CD4-positive, alpha-beta T cell treated with Interferon alpha-2 for 1 hour (primary cell): ENCODE results near the gene RNMT.
"Not testable (repeated sequence)": the region's sequence is repeated elsewhere in the genome, so short reads cannot be mapped to it uniquely, and the experiment has no call there.

Experiments
- DNase-seq, 2 donors: peaks; one replicate each; pipeline ENCODE4 v3.0.0-alpha.2; 2020 to 2022

Gene RNMT

GRCh38 chr18:13726232-13726971 is at the start of gene RNMT, which contains the start of gene FAM210A:
Gene RNMT (plus strand): TSS chr18:13726673. CDS start chr18:13731518, 4,845 bp downstream.
Gene FAM210A (minus strand): TSS chr18:13726558. CDS start chr18:13682077, 44,481 bp downstream.
- DNase-seq = peak; percentile 93 to 94

- DNase-seq = not testable (repeated sequence)
Measured at GRCh38 chr18:13677350-13677749, 49.1 kb upstream of the RNMT start.

- DNase-seq = peak in 1 of 2 donors; percentile 5
Measured at GRCh38 chr18:13680612-13681011, 45.9 kb upstream of the RNMT start.

- DNase-seq = no peak
Measured at GRCh38 chr18:13681701-13682100, 44.8 kb upstream of the RNMT start.

- no peak for DNase-seq
Measured at GRCh38 chr18:13684546-13684945, 41.9 kb upstream of the RNMT start.

- DNase-seq = no peak
Measured at GRCh38 chr18:13688191-13689136, 38.0 kb upstream of the RNMT start.

- DNase-seq = not testable (repeated sequence)
Measured at GRCh38 chr18:13690060-13690459, 36.4 kb upstream of the RNMT start.

GRCh38 chr18:13695337-13695736 is 31.1 kb upstream of the RNMT start:
- not testable (repeated sequence) for DNase-seq

- DNase-seq = no peak
Measured at GRCh38 chr18:13696961-13697360, 29.5 kb upstream of the RNMT start.

GRCh38 chr18:13700153-13700552 is 26.3 kb upstream of the RNMT start:
- no peak for DNase-seq

- no peak for DNase-seq
Measured at GRCh38 chr18:13703899-13704298, 22.6 kb upstream of the RNMT start.

- no peak for DNase-seq
Measured at GRCh38 chr18:13710414-13710831, 16.1 kb upstream of the RNMT start.

- DNase-seq = no peak
Measured at GRCh38 chr18:13712400-13713131, 13.9 kb upstream of the RNMT start.

GRCh38 chr18:13713455-13714055 is 12.9 kb upstream of the RNMT start:
- no peak for DNase-seq

- no peak for DNase-seq
Measured at GRCh38 chr18:13715330-13715729, 11.1 kb upstream of the RNMT start.

GRCh38 chr18:13716916-13717315 is 9.6 kb upstream of the RNMT start:
- no peak for DNase-seq

GRCh38 chr18:13720123-13720522 is 6.3 kb upstream of the RNMT start:
- no peak for DNase-seq

GRCh38 chr18:13720847-13721246 is 5.6 kb upstream of the RNMT start:
- no peak for DNase-seq

- peak in 1 of 2 donors; percentile 23 for DNase-seq
Measured at GRCh38 chr18:13725566-13726231, 774 bp upstream of the RNMT start.

- peak; percentile 9 to 41 for DNase-seq
Measured at GRCh38 chr18:13726972-13727331, 479 bp downstream of the RNMT start.

GRCh38 chr18:13730481-13730880 is 4.0 kb downstream of the RNMT start:
- peak in 1 of 2 donors; percentile 35 for DNase-seq

GRCh38 chr18:13735681-13736080 is 9.2 kb downstream of the RNMT start:
- DNase-seq = no peak
